NT2/D1 (cell line): ENCODE data around the gene FAM13B.
"Not testable (repeated sequence)": the region's sequence is repeated elsewhere in the genome, so short reads cannot be mapped to it uniquely, and the experiment has no call there.

Experiments
- DNase-seq: peaks from one replicate; pipeline ENCODE4 v3.0.0-alpha.2; 2011; ENCODE audit warnings: low read depth, low spot score
- H3K27me3 ChIP-seq: 2 replicates; pipeline ENCODE4 v1.6.0; 2011; ENCODE audit warnings: mild to moderate bottlenecking; ENCODE audit not compliant: insufficient read length, insufficient read depth
- H3K36me3 ChIP-seq: 2 replicates; pipeline ENCODE4 v1.6.1; 2011; ENCODE audit warnings: mild to moderate bottlenecking, low read length, mixed read lengths; ENCODE audit not compliant: insufficient read depth, insufficient read length
- H3K4me1 ChIP-seq: 2 replicates; pipeline ENCODE4 v1.5.1; 2011; ENCODE audit not compliant: insufficient read depth, insufficient read length
- H3K4me3 ChIP-seq: 2 replicates; pipeline ENCODE4 v1.5.1; 2011; ENCODE audit warnings: low read depth; ENCODE audit not compliant: insufficient read length
- H3K9ac ChIP-seq: 2 replicates; pipeline ENCODE4 v1.6.0; 2011; ENCODE audit warnings: low read depth; ENCODE audit not compliant: insufficient read length
- H3K9me3 ChIP-seq: 2 replicates; pipeline ENCODE4 v1.5.1; 2011; ENCODE audit warnings: mild to moderate bottlenecking, low read length; ENCODE audit not compliant: insufficient read depth
- SUZ12 ChIP-seq: IDR thresholded peaks from 2 replicates; pipeline ENCODE4 v1.6.1; 2011; ENCODE audit not compliant: insufficient read length, insufficient read depth; ENCODE audit errors: extremely low read depth
- YY1 ChIP-seq: IDR thresholded peaks from 2 replicates; pipeline ENCODE4 v1.6.1; 2011; ENCODE audit not compliant: insufficient read length, insufficient read depth
- ZNF274 ChIP-seq: IDR thresholded peaks from 2 replicates; pipeline ENCODE4 v1.6.1; 2011; ENCODE audit warnings: mild to moderate bottlenecking, low read depth, low read length

The FAM13B gene

DNA sequence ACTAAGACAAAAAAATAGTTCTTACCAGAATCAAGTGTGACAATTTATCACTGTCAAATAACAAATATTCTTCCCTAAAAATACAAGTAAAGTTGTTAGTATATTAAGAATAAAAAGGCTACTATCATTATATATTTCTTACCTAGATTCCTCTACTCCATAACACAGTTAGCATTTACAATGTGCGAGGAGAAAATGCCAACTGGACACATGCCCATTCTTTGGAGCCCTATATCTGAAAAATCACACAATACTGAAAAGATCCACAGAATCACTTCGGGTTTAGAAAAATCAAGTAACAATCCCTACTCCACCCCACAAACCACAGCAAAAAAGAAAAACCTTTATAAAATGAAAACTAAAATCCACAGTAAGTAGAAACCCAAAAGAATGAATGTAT, 72.7 kb downstream of the FAM13B start:
- H3K27me3 ChIP-seq, result no peaks in the 10 kb centered on the region
- H3K4me1 ChIP-seq, result no peaks in the 10 kb centered on the region
- H3K4me3 ChIP-seq, result no peak overlapping the region
- H3K9me3 ChIP-seq, result no peaks in the 10 kb centered on the region
- TF ChIP-seq SUZ12, result no peak
- TF ChIP-seq ZNF274, result no peak
- TF ChIP-seq YY1, result no peak
- H3K9ac ChIP-seq, result no peak overlapping the region
- DNase-seq, result no peak
- peaks cover 41% of the 10 kb centered on the region for H3K36me3 ChIP-seq

DNA sequence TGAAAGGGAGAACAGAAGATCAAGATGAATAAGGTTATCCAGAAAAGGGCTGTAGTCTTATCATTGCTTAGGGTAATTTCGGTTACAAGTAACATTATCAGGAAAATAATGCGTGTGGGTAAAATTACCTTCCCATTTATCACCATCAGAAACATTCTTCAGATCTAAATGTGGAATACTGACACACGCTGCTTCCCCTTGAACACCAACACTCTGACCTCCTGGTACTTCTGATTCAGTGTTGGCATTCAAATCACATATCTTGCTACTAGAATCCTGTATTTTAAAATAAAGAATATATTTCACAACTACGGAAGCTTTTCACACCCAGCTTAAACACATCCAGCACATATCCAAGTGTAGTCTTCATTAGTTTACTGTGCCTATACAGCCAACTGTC, 73.4 kb downstream of the FAM13B start:
- H3K36me3 ChIP-seq, result peaks cover 38% of the 10 kb centered on the region
- H3K4me3 ChIP-seq, result no peak overlapping the region
- no peak for DNase-seq
- H3K9ac ChIP-seq, result no peak overlapping the region
- no peaks in the 10 kb centered on the region for H3K9me3 ChIP-seq
- no peaks in the 10 kb centered on the region for H3K27me3 ChIP-seq
- TF ChIP-seq YY1 (no peak), ZNF274 (no peak), SUZ12 (no peak)
- H3K4me1 ChIP-seq, result no peaks in the 10 kb centered on the region

DNA sequence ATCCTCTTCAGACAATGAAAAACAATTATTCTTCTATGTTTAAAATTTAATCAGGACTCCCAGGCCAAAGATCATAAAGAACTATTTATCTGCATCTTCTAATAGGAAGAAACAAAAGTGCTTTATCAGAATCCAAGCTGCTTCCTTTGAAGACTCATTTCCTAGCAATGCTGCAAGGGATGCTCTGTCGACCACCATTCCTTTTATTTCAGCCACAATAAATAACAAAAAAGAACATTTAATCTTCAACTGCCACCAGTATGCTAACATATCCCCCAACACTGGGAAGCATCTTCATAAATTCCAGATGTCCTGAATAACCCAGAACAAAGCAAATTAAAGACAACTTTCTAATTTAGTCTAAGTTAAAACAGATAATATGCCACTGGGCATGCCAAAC, 74.9 kb downstream of the FAM13B start:
- Histone ChIP-seq H3K36me3 (peaks cover 37% of the 10 kb centered on the region), H3K9ac (no peak overlapping the region), H3K4me1 (no peaks in the 10 kb centered on the region), H3K27me3 (no peaks in the 10 kb centered on the region), H3K4me3 (no peak overlapping the region), H3K9me3 (no peaks in the 10 kb centered on the region)
- TF ChIP-seq ZNF274 (no peak), SUZ12 (no peak), YY1 (no peak)
- no peak for DNase-seq

DNA sequence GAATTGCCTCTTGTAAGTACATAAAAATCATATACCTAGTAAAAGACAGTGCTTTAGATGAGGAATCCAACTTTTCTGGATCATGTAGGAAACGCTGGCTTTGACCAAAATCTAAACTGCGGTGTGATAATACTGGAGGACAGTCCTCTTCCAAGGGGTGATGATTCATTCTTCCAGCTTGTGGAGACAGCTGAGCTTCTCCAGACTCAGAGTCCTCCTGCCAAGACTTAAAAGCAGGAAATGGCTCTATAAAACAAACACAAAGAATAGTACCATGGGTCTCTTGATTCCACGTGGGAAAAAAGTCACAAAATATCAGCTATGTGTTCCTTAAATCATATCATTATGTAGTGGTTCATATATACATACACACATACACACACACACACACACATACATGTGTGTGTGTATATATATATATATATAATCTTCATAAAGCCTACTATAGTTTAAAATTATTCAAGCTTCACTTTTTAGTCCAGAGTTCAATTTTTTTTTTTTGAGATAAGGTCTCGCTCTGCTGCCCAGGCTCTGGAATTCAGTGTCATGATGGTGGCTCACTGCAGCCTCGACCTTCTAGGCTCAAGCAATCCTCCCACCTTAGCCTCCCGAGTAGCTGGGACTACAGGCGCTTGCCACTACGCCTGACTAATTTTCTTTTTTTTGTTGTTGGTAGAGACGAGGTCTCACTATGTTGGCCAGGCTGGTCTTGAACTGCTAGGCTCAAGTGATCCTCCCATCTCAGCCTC, 78.6 kb downstream of the FAM13B start:
- H3K9ac ChIP-seq, result no peak overlapping the region
- H3K9me3 ChIP-seq, result no peaks in the 10 kb centered on the region
- H3K27me3 ChIP-seq, result no peaks in the 10 kb centered on the region
- DNase-seq, result no peak
- H3K36me3 ChIP-seq, result peaks cover 54% of the 10 kb centered on the region
- H3K4me3 ChIP-seq, result no peak overlapping the region
- TF ChIP-seq ZNF274, result no peak
- no peak for TF ChIP-seq YY1
- TF ChIP-seq SUZ12, result no peak
- no peaks in the 10 kb centered on the region for H3K4me1 ChIP-seq

DNA sequence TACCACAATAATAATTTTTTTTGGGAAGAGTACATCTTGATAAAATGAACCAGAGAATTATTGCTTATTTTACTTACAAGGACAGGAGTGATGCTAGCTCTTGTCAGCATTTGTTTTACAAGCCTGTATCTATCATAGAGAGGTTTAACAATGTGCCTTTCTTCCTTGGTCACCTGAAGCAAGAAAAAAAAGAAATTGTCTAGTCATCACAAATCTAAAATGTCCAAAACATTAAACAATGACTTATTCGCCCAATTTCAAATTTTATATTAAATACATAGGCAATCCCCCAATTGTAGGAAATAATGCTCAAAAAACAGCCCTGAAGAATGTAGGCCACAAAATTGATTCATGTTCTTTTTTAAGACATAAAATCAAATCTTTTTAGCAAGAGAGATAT, 87.1 kb downstream of the FAM13B start:
- DNase-seq, result no peak
- Histone ChIP-seq H3K36me3 (peaks cover 74% of the 10 kb centered on the region), H3K27me3 (no peaks in the 10 kb centered on the region), H3K4me3 (no peak overlapping the region), H3K4me1 (no peaks in the 10 kb centered on the region), H3K9me3 (no peaks in the 10 kb centered on the region), H3K9ac (no peak overlapping the region)
- TF ChIP-seq SUZ12, result no peak
- no peak for TF ChIP-seq ZNF274
- TF ChIP-seq YY1, result no peak

DNA sequence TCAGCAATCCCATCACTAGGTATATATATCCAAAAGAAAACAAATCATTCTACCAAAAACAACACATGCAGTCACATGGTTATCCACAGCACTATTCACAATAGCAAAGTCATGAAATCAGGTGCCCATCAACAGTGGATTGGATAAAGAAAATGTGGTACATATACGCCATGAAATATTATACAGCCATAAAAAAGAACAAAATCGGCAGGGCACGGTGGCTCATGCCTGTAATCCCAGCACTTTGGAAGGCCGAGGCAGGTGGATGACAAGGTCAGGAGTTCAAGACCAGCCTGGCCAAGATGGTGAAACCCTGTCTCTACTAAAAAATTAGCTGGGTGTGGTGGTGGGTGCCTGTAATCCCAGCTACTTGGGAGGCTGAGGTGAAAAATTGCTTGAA, 88.6 kb downstream of the FAM13B start:
- H3K4me3 ChIP-seq, H3K9me3 ChIP-seq, H3K4me1 ChIP-seq, DNase-seq, H3K27me3 ChIP-seq, H3K9ac ChIP-seq: not testable (repeated sequence)
- peaks cover 73% of the 10 kb centered on the region for H3K36me3 ChIP-seq

DNA sequence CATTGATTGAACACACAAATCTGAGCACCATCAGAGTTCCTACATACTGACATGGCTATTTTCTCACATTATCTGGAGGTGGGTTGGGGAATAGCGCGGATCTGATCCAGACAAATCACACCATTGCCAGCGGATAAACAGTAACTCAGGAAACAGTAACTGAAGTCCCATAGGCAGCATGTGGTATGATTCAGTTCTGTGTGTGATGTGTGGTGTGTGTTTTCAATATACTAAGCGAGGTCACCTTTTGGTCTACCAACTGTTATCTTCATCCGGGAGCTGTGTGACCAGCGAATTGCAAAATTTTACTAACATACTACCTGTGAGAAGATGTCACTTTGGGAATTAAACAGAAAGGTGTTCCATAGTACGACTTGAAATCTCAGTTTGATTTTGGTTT, 93.5 kb downstream of the FAM13B start:
- TF ChIP-seq ZNF274 (no peak), YY1 (no peak), SUZ12 (no peak)
- DNase-seq, result no peak
- H3K9ac ChIP-seq, result no peak overlapping the region
- H3K4me1 ChIP-seq, result no peaks in the 10 kb centered on the region
- H3K36me3 ChIP-seq, result peaks cover 67% of the 10 kb centered on the region
- no peak overlapping the region for H3K4me3 ChIP-seq
- no peaks in the 10 kb centered on the region for H3K9me3 ChIP-seq
- H3K27me3 ChIP-seq, result no peaks in the 10 kb centered on the region
